Left ventricle myocardium inferior (tissue), 1 donor: ENCODE data around the gene ESRRA. TPM values are rescaled to one million over a fixed set of nuclear protein-coding genes. Genes with fewer than 3 reads are reported as not detected.

Source experiments
- DNase-seq: peaks from one replicate; pipeline ENCODE4 v3.0.0-alpha.2; 2020
- H3K27ac ChIP-seq: fragments of 200-600 bp; replicated peaks from 2 replicates; pipeline ENCODE4 v1.8.0; 2021
- H3K27me3 ChIP-seq: fragments of 200-600 bp; 2 replicates; pipeline ENCODE4 v1.8.0; 2021; ENCODE audit warnings: low read depth
- H3K36me3 ChIP-seq: fragments of 200-600 bp; 2 replicates; pipeline ENCODE4 v1.8.0; 2021
- H3K4me1 ChIP-seq: fragments of 200-600 bp; 2 replicates; pipeline ENCODE4 v1.8.0; 2021
- H3K4me3 ChIP-seq: fragments of 200-600 bp; 2 replicates; pipeline ENCODE4 v1.8.0; 2021; ENCODE audit warnings: mild to moderate bottlenecking, moderate library complexity
- H3K9me3 ChIP-seq: fragments of 200-600 bp; replicated peaks from 2 replicates; pipeline ENCODE4 v1.8.0; 2021
- CTCF ChIP-seq: fragments of 200-600 bp; IDR thresholded peaks from 2 replicates; pipeline ENCODE4 v1.8.0; 2021; ENCODE audit warnings: antibody characterized with exemption, mild to moderate bottlenecking, borderline replicate concordance
- intact Hi-C: fragments of 100-400 bp; cut with micrococcal nuclease; formaldehyde crosslinking; loops from one replicate; pipeline ENCODE4 v1.11.0; 2022
- total RNA-seq: library from RNA; stranded (reverse); fragmentation: NEBNext Ultra II Directional; extraction: Animal tissue kit (Norgen Biotek cat#: 25700); gene quantifications from one replicate; pipeline ENCODE4 v1.2.1, GENCODE V29; 2021
- donor health status: DM: no; HTN: yes; CAD: no; lungs with severe emphysema.

The ESRRA gene
- total RNA-seq, 1 donor from 2014 or later, result 213 TPM

- Histone ChIP-seq H3K27me3 (no peaks in the 10 kb centered on the region), H3K36me3 (peaks cover 50% of the 10 kb centered on the region), H3K4me3 (no peak overlapping the region), H3K4me1 (peaks cover 37% of the 10 kb centered on the region), H3K9me3 (no peaks in the 10 kb centered on the region), H3K27ac (no peak overlapping the region)
- DNase-seq, result no peak
- TF ChIP-seq CTCF, result no peak
- intact Hi-C loops, result no loop called here
Observed at GRCh38 chr11:64276653-64277431, 28.5 kb upstream of the ESRRA start.

DNA sequence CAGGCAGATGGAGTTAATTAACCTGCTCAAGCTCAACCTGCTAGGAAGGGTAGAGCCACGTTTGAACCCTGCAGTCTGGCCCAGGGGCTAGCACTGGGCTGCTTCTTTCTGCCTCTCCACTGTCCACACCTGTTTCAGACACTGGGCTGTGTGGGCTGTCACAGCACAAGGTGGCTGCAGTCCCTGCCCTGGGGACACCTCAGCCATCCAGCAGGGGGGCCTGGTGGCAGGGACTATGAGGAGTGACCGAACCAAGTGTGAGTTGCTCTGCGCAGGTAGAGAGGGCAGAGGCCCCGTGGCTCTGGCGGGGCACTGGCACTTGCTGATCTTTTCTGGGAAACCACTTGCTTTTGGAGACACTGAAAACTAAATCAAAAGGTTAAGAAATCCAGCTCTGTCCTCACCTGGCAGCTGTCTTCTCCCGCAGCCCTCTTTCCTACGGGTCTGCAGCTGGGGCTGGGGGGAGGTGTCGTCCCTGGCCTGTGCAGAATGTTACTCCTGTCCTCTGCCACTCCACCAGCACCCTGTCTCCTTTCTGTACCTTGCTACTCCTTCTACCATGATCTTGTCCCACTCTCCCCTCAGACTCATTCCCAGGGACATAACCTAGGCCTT is 26.6 kb upstream of the ESRRA start:
- H3K36me3 ChIP-seq, result peaks cover 59% of the 10 kb centered on the region
- intact Hi-C loops, result no loop called here

DNA sequence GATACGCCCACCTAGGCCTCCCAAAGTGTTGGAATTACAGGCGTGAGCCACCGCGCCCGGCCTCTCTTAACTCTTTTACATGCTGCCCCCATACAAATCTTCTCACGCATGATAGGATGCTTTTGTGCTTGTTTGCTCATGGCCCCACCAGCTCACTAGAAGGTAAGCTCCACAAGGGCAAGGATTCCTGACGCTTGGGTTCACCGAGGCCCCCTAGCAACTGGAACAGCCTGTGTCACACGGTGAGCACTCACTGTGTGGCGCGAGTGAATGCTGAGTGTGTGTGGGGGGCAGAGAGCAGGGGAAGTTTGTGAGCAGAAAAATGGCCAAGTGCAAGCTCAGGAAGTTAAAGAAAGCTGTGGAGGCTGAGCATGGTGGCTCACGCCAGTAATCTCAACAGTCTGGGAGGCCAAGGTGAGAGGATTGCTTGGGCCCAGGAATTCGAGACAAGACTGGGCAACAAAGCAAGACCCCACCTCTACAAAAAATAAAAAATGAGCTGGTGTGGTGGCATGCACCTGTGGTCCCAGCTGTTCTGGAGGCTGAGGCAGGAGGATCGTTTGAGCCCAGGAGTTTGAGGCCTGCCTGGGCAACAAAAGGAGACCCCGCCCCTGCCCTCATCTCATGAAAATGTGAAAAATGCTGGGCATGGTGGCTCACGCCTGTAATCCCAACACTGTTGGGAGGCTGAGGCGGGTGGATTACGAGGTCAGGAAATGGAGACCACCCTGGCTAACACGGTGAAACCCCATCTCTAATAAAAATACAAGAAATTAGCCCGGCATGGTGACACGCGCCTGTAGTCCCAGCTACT is 23.2 kb upstream of the ESRRA start:
- DNase-seq, result no peak

More for the DNA sequence above, 26.6 kb upstream of the ESRRA start:
- H3K4me3 ChIP-seq, result no peak overlapping the region
- no peaks in the 10 kb centered on the region for H3K27me3 ChIP-seq
- TF ChIP-seq CTCF, result no peak
- no peak overlapping the region for H3K27ac ChIP-seq
- H3K4me1 ChIP-seq, result peaks cover 36% of the 10 kb centered on the region
- DNase-seq, result no peak
- no peaks in the 10 kb centered on the region for H3K9me3 ChIP-seq

DNA sequence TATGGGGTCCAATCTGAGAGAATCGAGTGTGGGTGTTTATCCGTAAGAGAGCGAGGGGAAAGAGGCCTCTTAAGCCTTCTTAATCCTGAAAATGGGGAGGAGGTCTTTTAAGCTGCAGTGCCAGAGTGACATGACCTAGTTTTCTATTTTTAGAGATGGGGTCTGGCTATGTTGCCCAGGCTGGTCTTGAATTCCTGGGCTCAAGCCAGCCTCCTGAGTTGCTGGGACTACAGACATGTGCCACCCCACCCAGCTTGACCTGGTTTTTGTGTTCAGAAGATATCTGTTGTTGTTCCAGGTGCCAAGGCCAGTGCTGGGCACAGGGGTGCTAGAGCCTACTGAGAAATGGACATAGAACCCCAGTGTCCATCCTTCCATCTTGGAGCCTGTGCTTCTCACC is 22.2 kb upstream of the ESRRA start:
- Histone ChIP-seq H3K4me3 (peak overlapping the region; percentile 92), H3K27me3 (no peaks in the 10 kb centered on the region), H3K4me1 (peaks cover 54% of the 10 kb centered on the region), H3K9me3 (no peaks in the 10 kb centered on the region), H3K36me3 (peaks cover 31% of the 10 kb centered on the region), H3K27ac (no peak overlapping the region)
- TF ChIP-seq CTCF, result no peak
- intact Hi-C loops, result no loop called here
- DNase-seq, result no peak

More for the DNA sequence above, 23.2 kb upstream of the ESRRA start:
- no peak for TF ChIP-seq CTCF
- peaks cover 54% of the 10 kb centered on the region for H3K4me1 ChIP-seq
- intact Hi-C loops, result no loop called here
- H3K9me3 ChIP-seq, result no peaks in the 10 kb centered on the region
- peak overlapping the region; percentile 70 for H3K27ac ChIP-seq
- peaks cover 40% of the 10 kb centered on the region for H3K36me3 ChIP-seq
- no peaks in the 10 kb centered on the region for H3K27me3 ChIP-seq
- H3K4me3 ChIP-seq, result no peak overlapping the region
